NCI-H1105 (cell line): Measurements from ENCODE around the gene ACADS.
"Not testable (repeated sequence)": the region's sequence is repeated elsewhere in the genome, so short reads cannot be mapped to it uniquely, and the experiment has no call there.

Experiments
- DNase-seq: peaks from one replicate; lab custom pipeline; 2025; lab: John Stamatoyannopoulos, UW

The ACADS gene

GRCh38 chr12:120726961-120727360 is 1.3 kb downstream of the ACADS start:
- DNase-seq = no peak

GRCh38 chr12:120732198-120732597 is 6.6 kb downstream of the ACADS start:
- DNase-seq = not testable (repeated sequence)

DNA sequence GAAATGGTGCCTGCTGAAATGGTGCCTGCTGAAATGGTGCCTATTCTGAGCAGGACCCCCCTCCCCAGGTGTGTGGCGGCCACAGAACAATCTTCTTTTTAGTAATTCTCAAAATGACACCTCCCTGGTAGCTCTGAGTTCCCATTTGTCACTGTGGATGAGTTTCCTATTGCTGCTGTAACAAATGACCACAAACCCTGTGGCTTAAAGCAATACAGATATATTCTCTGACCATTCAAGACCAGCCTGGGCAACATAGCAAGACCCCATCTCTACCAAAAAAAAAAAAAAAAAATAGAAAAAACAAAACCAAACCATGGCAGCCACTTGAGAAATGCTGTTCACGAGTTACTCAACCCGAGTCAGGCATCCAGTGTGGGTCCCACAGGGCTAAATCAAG is 7.9 kb downstream of the ACADS start:
- DNase-seq = no peak

GRCh38 chr12:120734210-120734609 is 8.6 kb downstream of the ACADS start:
- no peak for DNase-seq

DNA sequence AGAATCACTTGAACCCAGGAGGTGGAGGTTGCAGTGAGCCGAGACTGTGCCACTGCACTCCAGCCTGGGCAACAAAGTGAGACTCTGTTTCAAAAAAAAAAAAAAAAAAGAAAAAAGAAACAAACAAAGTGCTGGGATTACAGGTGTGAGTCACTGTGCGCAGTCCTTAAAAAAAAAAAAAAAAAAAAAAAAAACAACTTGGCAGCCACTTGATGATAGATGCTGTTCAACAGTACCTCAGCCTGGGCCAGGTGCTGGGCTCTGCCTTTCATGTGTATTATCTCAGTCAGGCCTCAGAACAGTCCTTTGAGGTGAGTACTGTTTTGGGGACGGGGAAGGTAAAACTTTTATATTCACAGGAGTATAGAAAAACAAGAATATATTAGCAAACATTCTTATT is 9.6 kb downstream of the ACADS start:
- no peak for DNase-seq

DNA sequence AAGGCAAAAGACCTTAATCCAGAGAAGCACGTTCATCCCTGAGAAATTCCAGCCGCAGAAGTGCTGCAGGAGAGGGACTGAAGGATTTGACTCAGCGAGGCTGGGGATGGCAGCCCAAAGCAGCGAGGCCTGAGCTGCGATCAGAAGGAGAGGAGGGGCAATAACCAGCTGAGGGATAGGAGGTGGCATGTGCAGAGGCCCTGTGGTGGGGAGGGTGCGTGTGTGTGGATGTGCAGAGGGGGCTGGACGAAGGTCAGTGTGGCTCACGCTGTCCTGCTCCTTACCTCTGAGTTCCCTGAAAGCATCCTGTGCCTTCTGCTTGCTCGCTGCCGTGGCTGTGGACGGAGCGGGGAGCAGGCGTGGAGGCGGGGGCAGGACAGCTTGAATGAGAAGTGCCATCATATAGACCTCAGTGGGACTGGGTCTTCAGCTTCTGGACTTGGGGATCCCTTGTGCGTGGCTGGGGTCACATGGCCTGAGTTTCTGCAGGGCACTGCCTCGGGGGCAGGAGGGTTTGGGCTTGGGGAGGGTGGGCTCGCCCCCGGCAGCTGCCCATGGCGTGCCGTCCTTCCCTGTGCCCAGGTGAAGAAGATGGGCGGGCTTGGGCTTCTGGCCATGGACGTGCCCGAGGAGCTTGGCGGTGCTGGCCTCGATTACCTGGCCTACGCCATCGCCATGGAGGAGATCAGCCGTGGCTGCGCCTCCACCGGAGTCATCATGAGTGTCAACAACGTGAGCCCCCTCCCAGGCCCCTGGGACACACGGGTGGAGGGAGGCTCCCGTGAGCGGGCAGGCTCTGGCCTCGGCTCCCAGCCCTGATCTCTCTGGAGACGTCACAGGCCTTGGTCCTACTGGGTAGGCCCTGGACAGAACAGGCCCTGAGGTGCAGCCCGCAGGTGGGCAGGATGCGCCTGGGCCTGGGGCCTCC is 11.0 kb downstream of the ACADS start:
- no peak for DNase-seq

GRCh38 chr12:120737557-120738251 is 12.1 kb downstream of the ACADS start:
- DNase-seq = no peak

GRCh38 chr12:120738252-120739030 is 12.8 kb downstream of the ACADS start:
- no peak for DNase-seq

DNA sequence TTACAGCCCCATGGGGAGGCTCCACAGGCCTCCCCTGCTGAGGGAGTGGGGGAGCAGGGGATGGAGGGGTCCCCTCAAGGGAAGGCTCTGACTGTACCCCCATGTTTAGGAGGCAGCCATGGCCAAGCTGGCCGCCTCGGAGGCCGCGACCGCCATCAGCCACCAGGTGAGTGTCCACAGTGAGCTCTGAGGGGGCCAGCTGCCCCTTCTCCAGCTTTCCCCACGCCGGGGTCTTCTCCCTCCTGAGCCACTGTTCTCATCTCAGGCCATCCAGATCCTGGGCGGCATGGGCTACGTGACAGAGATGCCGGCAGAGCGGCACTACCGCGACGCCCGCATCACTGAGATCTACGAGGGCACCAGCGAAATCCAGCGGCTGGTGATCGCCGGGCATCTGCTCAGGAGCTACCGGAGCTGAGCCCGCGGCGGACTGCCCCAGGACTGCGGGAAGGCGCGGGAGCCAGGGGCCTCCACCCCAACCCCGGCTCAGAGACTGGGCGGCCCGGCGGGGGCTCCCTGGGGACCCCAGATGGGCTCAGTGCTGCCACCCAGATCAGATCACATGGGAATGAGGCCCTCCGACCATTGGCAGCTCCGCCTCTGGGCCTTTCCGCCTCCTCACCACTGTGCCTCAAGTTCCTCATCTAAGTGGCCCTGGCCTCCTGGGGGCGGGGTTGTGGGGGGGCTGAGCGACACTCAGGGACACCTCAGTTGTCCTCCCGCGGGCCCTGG is 13.6 kb downstream of the ACADS start:
- DNase-seq = no peak

GRCh38 chr12:120739821-120740613 is 14.4 kb downstream of the ACADS start:
- no peak for DNase-seq

DNA sequence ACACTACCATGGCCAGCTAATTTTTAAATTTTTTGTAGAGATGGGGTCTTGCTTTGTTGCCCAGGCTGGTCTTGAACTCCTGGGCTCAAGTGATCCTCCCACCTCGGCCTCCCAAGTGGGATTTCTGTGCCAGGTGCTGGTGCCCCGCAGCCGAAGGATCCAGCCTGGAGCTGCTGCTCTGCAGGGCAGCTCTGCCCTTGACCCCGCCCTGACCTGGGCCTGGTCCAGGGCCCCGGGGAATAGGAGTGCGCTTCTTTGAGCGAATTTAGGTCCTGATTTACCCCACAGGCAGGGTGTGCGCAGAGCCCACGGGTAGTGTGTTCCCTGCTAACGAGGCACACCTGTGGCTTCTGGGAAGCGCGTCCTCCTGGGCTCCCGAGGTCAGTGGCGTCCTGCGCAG is 15.2 kb downstream of the ACADS start:
- no peak for DNase-seq

DNA sequence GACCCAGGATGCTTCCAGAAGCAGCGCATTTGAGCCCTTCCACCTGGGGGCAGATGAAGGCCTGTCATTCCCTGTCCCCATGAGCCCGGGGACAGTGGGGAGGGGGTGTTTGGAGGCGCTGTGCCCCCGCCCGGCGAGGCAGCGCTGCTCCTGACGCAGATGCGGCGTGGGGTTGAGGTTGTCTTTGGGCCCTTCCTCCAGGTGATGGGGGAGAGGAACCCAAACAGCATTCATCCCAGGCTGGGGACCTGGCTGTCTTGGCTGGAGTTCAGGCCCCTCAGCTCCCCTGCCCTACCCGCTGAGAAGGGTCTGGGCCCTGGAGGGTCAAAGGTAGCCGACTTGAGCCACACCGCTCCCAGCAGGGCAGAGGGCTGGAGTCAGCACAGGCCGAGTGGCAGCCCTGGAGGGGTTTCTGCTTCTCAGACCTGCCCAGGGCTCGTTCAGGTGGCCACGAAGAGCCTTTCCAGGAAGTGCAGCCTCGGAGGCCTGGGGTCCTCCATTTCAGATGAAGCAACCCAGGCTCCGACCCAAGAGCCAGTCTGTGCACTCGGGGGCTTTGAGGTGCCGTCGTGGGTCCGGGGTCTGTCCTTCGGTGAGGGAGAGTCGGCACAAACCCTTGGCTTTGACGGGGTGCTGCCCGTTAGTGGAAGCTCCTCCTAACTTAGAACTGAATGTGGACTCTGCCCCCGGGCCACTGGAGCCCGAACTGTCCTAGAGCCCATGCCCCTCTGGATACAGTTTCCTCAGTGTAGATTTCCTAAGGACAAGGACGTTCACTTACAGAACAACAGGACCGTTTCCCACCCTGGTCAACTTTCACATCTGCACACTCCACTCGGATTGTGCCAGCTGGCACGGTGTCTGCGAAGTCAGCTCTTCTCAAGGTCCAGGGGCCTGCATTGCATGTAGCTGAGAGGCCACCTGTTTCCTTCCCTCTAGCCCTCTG is 16.1 kb downstream of the ACADS start:
- DNase-seq = no peak

DNA sequence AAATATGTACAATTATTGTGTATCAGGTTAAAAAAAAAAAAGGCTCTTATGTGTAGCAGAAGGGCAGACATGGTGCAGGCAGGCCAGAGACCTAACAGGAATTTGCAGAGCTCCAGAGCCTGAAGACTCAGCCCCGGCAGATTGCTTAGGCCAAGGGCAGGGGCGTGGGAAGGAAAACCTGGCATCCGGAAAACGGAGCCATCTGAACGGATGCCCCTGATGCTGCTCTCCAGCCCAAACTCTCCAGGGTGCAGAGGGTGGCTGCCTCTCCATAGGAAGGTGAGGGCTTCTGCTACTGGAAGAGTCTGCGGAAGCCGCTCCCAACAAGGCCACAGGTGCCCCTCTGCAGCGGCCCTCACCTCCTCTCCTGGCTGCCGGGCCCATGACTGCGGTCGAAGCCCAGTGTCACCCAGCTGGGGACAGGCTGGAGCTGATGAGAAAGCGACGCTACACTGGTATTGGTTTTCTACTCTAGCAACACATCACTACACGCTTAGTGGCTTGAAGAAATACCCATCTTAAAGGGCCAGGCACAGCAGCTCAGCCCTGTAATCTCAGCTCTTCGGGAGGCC is 19.4 kb downstream of the ACADS start:
- no peak for DNase-seq

DNA sequence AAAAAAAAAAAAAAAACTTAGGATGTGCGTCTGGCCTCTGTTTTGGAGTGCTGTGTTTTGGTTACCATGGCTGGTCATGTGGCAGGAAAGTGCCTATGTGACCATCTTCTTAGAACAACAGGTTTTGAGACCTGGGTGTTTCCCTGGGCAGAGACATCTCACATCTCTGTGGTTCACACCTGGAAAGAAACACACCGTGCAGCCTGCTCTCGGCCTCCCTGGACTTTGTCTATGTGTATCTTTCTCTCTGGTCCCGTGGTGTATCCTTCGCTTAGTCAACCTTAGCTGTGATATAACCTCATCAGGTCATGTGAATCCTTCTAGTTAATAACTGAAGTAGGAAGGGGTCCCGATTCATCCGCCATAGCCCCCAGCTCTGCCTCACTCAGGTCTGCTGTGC is 22.6 kb downstream of the ACADS start:
- DNase-seq = no peak

DNA sequence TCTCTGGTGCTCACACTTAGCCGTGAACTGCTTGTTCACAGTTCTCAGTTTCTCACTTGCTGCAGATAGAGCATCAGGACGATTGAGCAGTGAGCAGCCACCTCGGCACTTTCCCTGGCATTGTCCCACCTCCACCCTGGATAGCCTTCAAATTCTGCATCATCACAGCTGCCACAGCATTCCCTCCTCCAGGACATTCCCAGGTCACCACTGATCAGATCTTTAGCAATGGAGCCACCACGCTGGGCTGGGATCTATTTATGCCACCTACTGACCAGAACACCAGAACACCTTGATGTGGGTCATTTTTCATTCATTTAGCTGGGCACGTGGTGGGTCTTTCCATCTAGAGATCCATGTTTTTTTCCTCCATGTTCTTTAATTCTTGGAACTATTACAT is 23.6 kb downstream of the ACADS start:
- DNase-seq = no peak

- no peak for DNase-seq
Observed at GRCh38 chr12:120750806-120751205, 25.2 kb downstream of the ACADS start.

- no peak for DNase-seq
Observed at GRCh38 chr12:120751389-120751788, 25.8 kb downstream of the ACADS start.

GRCh38 chr12:120754792-120755191 is 29.2 kb downstream of the ACADS start:
- no peak for DNase-seq

DNA sequence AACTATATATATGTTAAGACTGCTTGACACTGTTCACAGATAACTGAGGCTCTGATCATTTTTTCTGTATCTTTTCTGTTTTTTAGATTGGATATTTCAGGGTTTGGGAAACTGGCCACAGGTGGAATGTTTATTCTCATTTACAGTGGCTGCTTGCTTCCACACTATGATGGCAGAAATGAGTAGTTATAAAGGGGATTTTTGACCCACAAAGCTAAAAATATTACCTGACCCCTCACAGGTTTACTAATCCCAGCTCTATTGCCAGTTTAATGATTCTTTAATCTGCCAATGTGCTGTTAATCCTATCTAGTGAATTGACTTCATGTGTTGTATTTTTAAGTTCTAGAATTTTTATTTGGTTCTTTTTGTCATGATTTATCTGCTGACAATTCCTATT is 29.6 kb downstream of the ACADS start:
- no peak for DNase-seq
